ENCODE results near the gene PPM1N.

- TF ChIP-seq CTCF (IDR thresholded peaks at IDR 0.05) (no peak), POLR2A (IDR thresholded peaks at IDR 0.05) (no peak)
Measured at GRCh38 chr19:45542234-45542668, 44.0 kb downstream of the PPM1N start.

Data from testis (tissue), 2 donors.